GM12801 (cell line): Measurements from ENCODE around the gene CLOCK.

ENCODE experiments used
- TF ChIP-seq, protein P1 (sequence below): IDR thresholded peaks from one replicate; pipeline ENCODE4 v1.5.1; 2011; ENCODE audit warnings: control low read depth; ENCODE audit not compliant: insufficient read length; ENCODE audit errors: extremely low read depth

CLOCK gene

DNA sequence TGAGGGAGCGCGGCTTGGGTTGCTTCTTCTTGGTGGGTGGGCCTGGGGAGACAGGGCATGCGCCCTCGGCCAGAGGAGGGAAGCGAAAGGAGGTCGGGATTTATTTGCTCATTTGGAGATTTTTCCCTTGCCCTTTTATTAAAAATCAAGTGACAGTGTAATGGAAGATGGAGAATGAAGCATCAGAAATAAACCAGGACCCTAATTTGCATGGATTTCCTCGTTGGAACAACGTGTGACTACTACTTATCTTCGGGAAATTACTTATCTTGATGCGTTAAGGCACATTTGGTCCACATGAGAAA lies 709 bp upstream of the CLOCK start:
- TF ChIP-seq, protein P1, sequence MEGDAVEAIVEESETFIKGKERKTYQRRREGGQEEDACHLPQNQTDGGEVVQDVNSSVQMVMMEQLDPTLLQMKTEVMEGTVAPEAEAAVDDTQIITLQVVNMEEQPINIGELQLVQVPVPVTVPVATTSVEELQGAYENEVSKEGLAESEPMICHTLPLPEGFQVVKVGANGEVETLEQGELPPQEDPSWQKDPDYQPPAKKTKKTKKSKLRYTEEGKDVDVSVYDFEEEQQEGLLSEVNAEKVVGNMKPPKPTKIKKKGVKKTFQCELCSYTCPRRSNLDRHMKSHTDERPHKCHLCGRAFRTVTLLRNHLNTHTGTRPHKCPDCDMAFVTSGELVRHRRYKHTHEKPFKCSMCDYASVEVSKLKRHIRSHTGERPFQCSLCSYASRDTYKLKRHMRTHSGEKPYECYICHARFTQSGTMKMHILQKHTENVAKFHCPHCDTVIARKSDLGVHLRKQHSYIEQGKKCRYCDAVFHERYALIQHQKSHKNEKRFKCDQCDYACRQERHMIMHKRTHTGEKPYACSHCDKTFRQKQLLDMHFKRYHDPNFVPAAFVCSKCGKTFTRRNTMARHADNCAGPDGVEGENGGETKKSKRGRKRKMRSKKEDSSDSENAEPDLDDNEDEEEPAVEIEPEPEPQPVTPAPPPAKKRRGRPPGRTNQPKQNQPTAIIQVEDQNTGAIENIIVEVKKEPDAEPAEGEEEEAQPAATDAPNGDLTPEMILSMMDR: no peak

DNA sequence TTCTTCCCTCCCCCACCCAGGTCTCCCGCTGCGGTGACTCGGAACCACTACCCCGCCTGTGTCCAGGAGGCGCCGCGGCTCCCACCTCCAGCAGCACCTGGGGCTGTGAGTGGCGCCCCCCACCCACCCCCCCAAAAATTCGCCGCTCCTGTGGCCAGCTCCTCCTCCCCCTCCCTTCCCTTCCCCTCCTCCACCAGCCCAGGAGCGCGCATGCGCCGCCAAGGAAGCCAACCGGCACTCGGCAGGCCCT lies 278 bp downstream of the CLOCK start:
- TF ChIP-seq, protein P1: no peak

DNA sequence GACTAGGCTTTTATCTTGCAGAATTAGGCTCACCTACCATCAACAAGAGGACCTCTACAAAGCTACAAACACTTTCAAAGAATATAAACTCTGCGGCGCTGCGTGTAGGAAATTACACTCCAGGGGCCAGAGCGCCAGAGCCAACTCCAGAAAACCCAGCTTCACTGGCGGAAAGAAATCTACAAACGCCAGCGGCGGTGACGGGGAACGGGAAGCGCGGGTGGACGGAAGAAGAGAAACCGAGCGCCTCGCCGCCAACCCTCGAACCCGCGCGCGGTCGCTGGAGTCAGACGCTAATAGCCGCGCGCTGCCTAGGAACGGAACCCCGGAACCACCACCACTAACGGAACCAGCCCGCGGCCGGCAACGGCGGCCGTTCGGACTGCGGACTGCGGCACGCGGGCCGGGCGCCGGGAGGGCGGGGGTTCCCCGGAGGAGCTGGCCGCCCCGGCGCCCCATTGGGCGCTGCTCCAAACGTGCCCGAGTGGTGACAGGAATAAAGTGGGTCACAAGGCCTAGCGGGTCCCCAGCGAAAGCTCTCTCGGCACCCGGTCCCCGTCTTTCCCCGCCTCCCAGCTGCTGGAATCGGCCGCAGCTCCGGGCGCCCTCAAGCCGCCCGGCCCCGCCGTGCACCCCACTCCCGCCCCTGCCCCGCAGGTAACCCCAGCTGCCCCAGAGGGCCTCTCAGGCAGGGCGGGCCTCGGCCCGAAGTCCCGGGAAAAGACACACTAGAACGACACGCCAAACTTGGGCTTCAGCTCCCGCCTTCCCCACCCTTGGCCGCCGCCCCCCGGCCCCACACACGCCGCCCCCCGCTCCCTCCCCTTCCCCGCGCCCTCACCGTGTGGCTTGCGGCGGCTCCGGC lies 836 bp downstream of the CLOCK start:
- TF ChIP-seq, protein P1: no peak

DNA sequence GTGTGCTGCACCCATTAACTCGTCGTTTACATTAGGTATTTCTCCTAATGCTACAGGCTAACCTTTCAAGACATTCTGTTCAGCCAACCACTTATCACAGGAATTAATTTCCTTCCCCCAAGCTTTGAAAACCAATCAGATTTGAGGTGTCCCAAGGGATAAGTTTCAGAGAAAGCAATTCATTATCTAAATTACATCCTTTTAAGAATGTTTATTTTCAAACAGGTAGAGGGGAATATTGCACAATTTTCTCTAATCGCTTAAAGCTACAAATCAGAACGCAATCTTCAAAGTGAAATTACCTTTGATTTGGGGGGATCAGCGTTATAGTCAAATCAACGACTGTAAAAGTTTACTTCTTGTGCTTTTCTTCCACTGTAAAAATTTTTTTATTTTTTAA lies 1.6 kb downstream of the CLOCK start:
- TF ChIP-seq, protein P1: no peak

DNA sequence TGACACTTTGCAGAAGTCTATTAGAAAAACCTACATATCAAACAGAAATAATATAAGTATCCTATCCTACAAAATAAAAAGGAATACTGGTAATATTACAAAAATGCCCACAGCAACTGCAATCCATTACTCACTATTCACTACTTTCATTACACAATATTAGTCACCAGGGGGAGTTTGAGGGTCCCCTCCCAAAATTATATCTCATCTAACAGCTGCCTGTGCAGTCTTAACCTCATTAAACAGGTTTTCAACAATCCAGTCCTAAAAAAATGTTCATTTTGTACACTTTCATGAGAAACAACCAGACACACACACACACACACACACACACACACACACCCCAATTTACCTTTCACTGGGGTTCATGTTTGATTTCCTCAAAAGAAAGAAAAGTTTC lies 2.9 kb downstream of the CLOCK start:
- TF ChIP-seq, protein P1: no peak

DNA sequence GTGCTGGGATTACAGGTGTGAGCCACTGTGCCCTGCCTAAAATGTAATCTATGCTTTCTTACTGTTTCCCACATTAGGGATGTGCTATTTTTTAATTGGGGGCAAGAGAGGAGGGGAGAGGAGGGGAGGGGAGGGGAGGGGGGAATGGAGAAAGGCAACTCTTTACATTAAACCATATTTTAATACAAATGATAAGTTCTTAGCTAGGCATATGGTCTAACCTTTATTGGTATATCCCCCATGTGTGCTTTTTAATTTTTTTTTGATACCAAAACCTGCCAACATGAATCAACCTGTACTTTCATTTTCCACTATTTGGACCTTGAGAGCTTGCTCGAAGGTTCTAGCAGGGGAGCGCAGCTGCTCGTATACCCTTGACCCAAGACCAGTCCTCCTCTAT lies 6.4 kb downstream of the CLOCK start:
- TF ChIP-seq, protein P1: no peak

DNA sequence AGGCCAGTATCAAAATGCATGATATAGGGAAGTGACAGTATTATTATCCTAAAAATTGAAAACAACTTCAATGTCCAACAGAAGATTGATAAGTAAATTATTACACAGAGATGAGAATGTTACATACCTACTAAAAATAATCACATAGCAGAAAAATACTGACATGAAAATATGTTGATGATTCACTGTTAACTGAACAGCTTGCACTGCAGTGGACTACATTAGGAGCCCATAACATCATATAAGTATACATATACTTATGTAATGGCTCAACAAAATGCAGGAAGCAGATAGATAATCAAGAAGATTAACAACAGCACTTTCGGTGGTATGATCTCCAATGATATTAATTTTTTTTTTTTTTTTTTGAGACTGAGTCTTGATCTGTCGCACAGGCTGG lies 7.1 kb downstream of the CLOCK start:
- TF ChIP-seq, protein P1: no peak
